Spleen (tissue), 7 donors: ENCODE results near the gene SLC35E4.

ENCODE experiments used
- POLR2A ChIP-seq, 3 donors: fragments of 450-650 bp; IDR thresholded peaks; one replicate each; pipeline ENCODE4 v1.5.1; 2017; ENCODE audit warnings: antibody characterized with exemption in 3 of 3, mild to moderate bottlenecking in 1 of 3
- POLR2AphosphoS5 ChIP-seq, 3 donors: sonication (generic); formaldehyde crosslinking; IDR thresholded peaks; one replicate each; pipeline ENCODE4 v1.5.1; 2017; ENCODE audit warnings: antibody characterized with exemption in 3 of 3
- TF ChIP-seq, protein P1 (sequence below), 11 experiments: fragments of 200-600 bp in 7 of 11; fragments of 450-650 bp in 4 of 11; sonication (generic) in 4 of 11; IDR thresholded peaks in 8 of 11; conservative IDR thresholded peaks in 3 of 11; 1 replicate in 7 of 11; 2 replicates in 4 of 11; pipeline versions ENCODE4 v1.4.0 to v1.8.0; 2016 to 2021; ENCODE audit warnings: antibody characterized with exemption in 11 of 11, inconsistent platforms in 4 of 11, mild to moderate bottlenecking in 1 of 11
- donor health status: DM: no; HTN: no; CAD: no; lungs with moderate emphysema.
- donor health status: DM: no; HTN: no; CAD: no.
- donor health status: DM: no; HTN: no; CAD: no.

DNA sequence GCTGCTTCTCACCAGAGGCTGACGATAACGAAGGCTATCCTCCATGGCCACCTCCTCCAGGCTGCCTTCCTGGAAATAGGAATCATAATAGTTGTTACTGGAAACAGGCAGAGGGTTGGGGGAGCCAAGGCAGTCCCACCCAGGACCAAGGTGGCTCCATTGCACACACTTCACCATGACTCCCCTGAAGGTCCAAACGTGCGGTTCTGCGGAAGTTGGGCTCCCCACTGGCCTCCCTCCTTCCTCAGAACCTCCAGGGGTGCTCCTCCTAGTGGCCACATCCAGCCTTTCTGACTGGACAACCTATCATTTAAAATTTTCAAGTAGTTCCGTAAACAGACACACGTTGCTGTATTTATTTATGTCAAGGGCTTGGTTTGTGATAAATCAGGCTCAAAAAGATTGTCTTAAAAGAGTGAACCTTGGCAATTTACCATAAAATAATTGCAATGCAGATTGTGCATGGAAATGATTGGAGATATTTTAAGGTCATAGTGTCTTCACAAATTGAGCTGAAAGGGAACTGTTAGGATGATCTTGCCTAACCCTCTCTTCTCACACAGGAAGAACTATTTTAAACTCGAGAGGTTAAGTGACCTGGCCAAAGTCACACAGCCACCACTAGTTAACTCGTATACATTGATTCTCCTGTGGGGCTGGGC lies 30.0 kb upstream of the SLC35E4 start:
- TF ChIP-seq POLR2A (IDR thresholded peaks at IDR 0.05) (no peak), POLR2AphosphoS5 (IDR thresholded peaks at IDR 0.05) (no peak)
- TF ChIP-seq, protein P1, sequence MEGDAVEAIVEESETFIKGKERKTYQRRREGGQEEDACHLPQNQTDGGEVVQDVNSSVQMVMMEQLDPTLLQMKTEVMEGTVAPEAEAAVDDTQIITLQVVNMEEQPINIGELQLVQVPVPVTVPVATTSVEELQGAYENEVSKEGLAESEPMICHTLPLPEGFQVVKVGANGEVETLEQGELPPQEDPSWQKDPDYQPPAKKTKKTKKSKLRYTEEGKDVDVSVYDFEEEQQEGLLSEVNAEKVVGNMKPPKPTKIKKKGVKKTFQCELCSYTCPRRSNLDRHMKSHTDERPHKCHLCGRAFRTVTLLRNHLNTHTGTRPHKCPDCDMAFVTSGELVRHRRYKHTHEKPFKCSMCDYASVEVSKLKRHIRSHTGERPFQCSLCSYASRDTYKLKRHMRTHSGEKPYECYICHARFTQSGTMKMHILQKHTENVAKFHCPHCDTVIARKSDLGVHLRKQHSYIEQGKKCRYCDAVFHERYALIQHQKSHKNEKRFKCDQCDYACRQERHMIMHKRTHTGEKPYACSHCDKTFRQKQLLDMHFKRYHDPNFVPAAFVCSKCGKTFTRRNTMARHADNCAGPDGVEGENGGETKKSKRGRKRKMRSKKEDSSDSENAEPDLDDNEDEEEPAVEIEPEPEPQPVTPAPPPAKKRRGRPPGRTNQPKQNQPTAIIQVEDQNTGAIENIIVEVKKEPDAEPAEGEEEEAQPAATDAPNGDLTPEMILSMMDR (IDR thresholded peaks at IDR 0.05 in 8 of 11, conservative IDR thresholded peaks at IDR 0.05 in 3 of 11): peak; percentile 32 to 78 (median 68)
